GM12874 (cell line): ENCODE data around the gene EDC4.

Experiments used
- CTCF ChIP-seq: IDR thresholded peaks from 2 replicates; pipeline ENCODE4 v1.5.1; 2011; ENCODE audit warnings: low read depth, mild to moderate bottlenecking, control low read depth, low read length, moderate library complexity; ENCODE audit not compliant: insufficient read depth

Gene EDC4

GRCh38 chr16:67881621-67882161, 8.8 kb downstream of the EDC4 start:
- TF ChIP-seq CTCF: no peak

GRCh38 chr16:67882374-67883145, 9.7 kb downstream of the EDC4 start:
- no peak for TF ChIP-seq CTCF

GRCh38 chr16:67883146-67883871, 10.5 kb downstream of the EDC4 start:
- TF ChIP-seq CTCF: no peak

- TF ChIP-seq CTCF: peak; percentile 88
Measured at GRCh38 chr16:67883872-67884261, 11.0 kb downstream of the EDC4 start.

- no peak for TF ChIP-seq CTCF
Measured at GRCh38 chr16:67884684-67885083, 11.8 kb downstream of the EDC4 start, which contains the start of gene NRN1L. NRN1L (plus strand) TSS chr16:67884885; CDS start chr16:67884904, 19 bp downstream.

GRCh38 chr16:67885545-67885944, 12.7 kb downstream of the EDC4 start:
- TF ChIP-seq CTCF: no peak

- TF ChIP-seq CTCF: no peak
Measured at GRCh38 chr16:67885976-67886375, 13.1 kb downstream of the EDC4 start.
